ENCODE measurements around the gene RNF217. TPM values are rescaled to one million over a fixed set of nuclear protein-coding genes. Genes with fewer than 3 reads are reported as not detected.

The RNF217 gene
- total RNA-seq, 1 experiment from 2014 or later = 37.7 TPM

DNA sequence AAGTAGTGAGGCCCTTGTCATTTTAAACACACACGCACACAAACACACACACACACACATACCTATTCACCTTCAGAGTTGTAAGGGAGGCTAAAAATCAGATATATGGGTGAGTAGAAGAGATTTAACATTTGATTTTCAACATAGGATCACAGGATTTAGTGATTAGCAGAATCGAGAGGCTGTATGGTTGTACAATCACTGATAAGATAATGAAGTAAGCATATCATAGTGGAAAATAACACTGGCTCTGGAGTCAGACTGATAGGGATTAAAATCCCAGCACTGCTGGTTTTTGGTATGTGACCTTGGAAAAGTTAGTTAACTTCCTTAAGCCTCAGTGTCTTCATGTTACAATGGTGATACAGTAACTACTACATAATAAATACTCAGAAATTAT, 40.8 kb downstream of the RNF217 start:
- POLR2A ChIA-PET = no interaction called here
- in situ Hi-C loops (cut with HindIII; ENCODE audit: low pct_unique_long_range_greater_than_20kb, low sequenced_read_pairs) = no loop called here
- no peaks in the 10 kb centered on the region for H3K36me3 ChIP-seq (ENCODE audit: control insufficient read depth, insufficient read depth, low read length)
- H3K4me1 ChIP-seq (ENCODE audit: control insufficient read depth, insufficient read depth, low read length) = peaks cover 17% of the 10 kb centered on the region
- no peak overlapping the region for H3K4me3 ChIP-seq (ENCODE audit: low read depth in 2 of 2, low read length in 2 of 2)
- TF ChIP-seq SIN3A (IDR thresholded peaks at IDR 0.05; ENCODE audit: borderline replicate concordance, insufficient read depth, low read depth, low read length) = no peak
- TF ChIP-seq, protein P1, sequence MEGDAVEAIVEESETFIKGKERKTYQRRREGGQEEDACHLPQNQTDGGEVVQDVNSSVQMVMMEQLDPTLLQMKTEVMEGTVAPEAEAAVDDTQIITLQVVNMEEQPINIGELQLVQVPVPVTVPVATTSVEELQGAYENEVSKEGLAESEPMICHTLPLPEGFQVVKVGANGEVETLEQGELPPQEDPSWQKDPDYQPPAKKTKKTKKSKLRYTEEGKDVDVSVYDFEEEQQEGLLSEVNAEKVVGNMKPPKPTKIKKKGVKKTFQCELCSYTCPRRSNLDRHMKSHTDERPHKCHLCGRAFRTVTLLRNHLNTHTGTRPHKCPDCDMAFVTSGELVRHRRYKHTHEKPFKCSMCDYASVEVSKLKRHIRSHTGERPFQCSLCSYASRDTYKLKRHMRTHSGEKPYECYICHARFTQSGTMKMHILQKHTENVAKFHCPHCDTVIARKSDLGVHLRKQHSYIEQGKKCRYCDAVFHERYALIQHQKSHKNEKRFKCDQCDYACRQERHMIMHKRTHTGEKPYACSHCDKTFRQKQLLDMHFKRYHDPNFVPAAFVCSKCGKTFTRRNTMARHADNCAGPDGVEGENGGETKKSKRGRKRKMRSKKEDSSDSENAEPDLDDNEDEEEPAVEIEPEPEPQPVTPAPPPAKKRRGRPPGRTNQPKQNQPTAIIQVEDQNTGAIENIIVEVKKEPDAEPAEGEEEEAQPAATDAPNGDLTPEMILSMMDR (IDR thresholded peaks at IDR 0.05) = no peak
- no peak for TF ChIP-seq TCF7L2 (IDR thresholded peaks at IDR 0.05; ENCODE audit: low read depth, low read length)
- no peak for TF ChIP-seq POLR2AphosphoS5 (IDR thresholded peaks at IDR 0.05; ENCODE audit: low read depth, low read length)
- TF ChIP-seq, protein P2, sequence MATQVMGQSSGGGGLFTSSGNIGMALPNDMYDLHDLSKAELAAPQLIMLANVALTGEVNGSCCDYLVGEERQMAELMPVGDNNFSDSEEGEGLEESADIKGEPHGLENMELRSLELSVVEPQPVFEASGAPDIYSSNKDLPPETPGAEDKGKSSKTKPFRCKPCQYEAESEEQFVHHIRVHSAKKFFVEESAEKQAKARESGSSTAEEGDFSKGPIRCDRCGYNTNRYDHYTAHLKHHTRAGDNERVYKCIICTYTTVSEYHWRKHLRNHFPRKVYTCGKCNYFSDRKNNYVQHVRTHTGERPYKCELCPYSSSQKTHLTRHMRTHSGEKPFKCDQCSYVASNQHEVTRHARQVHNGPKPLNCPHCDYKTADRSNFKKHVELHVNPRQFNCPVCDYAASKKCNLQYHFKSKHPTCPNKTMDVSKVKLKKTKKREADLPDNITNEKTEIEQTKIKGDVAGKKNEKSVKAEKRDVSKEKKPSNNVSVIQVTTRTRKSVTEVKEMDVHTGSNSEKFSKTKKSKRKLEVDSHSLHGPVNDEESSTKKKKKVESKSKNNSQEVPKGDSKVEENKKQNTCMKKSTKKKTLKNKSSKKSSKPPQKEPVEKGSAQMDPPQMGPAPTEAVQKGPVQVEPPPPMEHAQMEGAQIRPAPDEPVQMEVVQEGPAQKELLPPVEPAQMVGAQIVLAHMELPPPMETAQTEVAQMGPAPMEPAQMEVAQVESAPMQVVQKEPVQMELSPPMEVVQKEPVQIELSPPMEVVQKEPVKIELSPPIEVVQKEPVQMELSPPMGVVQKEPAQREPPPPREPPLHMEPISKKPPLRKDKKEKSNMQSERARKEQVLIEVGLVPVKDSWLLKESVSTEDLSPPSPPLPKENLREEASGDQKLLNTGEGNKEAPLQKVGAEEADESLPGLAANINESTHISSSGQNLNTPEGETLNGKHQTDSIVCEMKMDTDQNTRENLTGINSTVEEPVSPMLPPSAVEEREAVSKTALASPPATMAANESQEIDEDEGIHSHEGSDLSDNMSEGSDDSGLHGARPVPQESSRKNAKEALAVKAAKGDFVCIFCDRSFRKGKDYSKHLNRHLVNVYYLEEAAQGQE (IDR thresholded peaks at IDR 0.05; ENCODE audit: insufficient read depth in 1 of 2, low read depth in 2 of 2, low read length in 1 of 2) = no peak
- CTCF ChIA-PET = no interaction called here
- no TSS peak for BruUV-seq (replicated peaks)
- H3K27me3 ChIP-seq (ENCODE audit: control insufficient read depth, insufficient read depth, low read length) = no peaks in the 10 kb centered on the region
- intact Hi-C loops (cut with micrococcal nuclease; ENCODE audit: unreplicated experiment) = no loop called here
- no peak overlapping the region for H3K27ac ChIP-seq (ENCODE audit: low read length)
- no peaks in the 10 kb centered on the region for H3K9me3 ChIP-seq (ENCODE audit: control insufficient read depth, insufficient read depth, low read depth, low read length)
- ATAC-seq (no peak), DNase-seq (ENCODE audit: low read depth, low spot score) (no peak)

DNA sequence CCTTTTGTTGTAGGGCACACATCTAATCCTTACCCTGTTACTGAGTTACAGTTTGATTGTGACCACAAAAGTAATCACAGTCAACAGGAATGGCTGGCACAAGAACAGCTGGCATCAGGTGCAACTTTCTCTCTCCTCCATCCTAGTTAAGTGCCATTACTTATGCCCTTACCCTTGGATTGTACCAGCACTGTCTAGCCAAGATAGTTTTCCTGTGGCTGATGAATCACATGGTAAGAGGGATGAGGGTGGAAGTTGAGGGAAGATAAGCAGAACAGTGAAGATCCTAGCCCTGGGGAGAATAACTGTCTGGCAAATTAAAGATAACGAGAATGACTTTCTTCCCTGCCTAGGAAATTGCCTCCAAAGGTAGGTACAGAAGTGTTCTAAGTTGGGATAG, 42.0 kb downstream of the RNF217 start:
- no peak overlapping the region for H3K27ac ChIP-seq (ENCODE audit: low read length)
- intact Hi-C loops (cut with micrococcal nuclease; ENCODE audit: unreplicated experiment) (no loop called here), in situ Hi-C loops (cut with HindIII; ENCODE audit: low pct_unique_long_range_greater_than_20kb, low sequenced_read_pairs) (no loop called here)
- ATAC-seq = no peak
- no peaks in the 10 kb centered on the region for H3K27me3 ChIP-seq (ENCODE audit: control insufficient read depth, insufficient read depth, low read length)
- H3K36me3 ChIP-seq (ENCODE audit: control insufficient read depth, insufficient read depth, low read length) = no peaks in the 10 kb centered on the region
- ChIA-PET POLR2A (no interaction called here), CTCF (no interaction called here)
- peaks cover 13% of the 10 kb centered on the region for H3K4me1 ChIP-seq (ENCODE audit: control insufficient read depth, insufficient read depth, low read length)
- TF ChIP-seq, protein P1 (IDR thresholded peaks at IDR 0.05) = no peak
- no peak for TF ChIP-seq POLR2AphosphoS5 (IDR thresholded peaks at IDR 0.05; ENCODE audit: low read depth, low read length)
- TF ChIP-seq, protein P2 (IDR thresholded peaks at IDR 0.05; ENCODE audit: insufficient read depth in 1 of 2, low read depth in 2 of 2, low read length in 1 of 2) = no peak
- TF ChIP-seq TCF7L2 (IDR thresholded peaks at IDR 0.05; ENCODE audit: low read depth, low read length) = no peak
- no peak for TF ChIP-seq SIN3A (IDR thresholded peaks at IDR 0.05; ENCODE audit: borderline replicate concordance, insufficient read depth, low read depth, low read length)
- DNase-seq (ENCODE audit: low read depth, low spot score) = no peak
- no peak overlapping the region for H3K4me3 ChIP-seq (ENCODE audit: low read depth in 2 of 2, low read length in 2 of 2)
- no TSS peak for BruUV-seq (replicated peaks)
- no peaks in the 10 kb centered on the region for H3K9me3 ChIP-seq (ENCODE audit: control insufficient read depth, insufficient read depth, low read depth, low read length)
